Measurements from ENCODE around the gene SORCS3.

Gene SORCS3

GRCh38 chr10:104613406-104613805, 27.7 kb upstream of the SORCS3 start:
- no peak for DNase-seq
- Mint-ChIP-seq H3K4me3 (no peak overlapping the region), H3K9me3 (peaks cover 23% of the 10 kb centered on the region), H3K4me1 (no peaks in the 10 kb centered on the region), H3K27me3 (ENCODE audit: low read depth, poor library complexity) (peaks cover 4% of the 10 kb centered on the region), H3K36me3 (ENCODE audit: low read depth) (no peaks in the 10 kb centered on the region), H3K27ac (no peak overlapping the region)
- no peak for TF ChIP-seq CTCF (IDR thresholded peaks at IDR 0.05)

- H3K27ac Mint-ChIP-seq: no peak overlapping the region
- peaks cover 4% of the 10 kb centered on the region for H3K27me3 Mint-ChIP-seq (ENCODE audit: low read depth, poor library complexity)
- no peak overlapping the region for H3K4me3 Mint-ChIP-seq
- no peaks in the 10 kb centered on the region for H3K4me1 Mint-ChIP-seq
- peaks cover 14% of the 10 kb centered on the region for H3K9me3 Mint-ChIP-seq
- no peak for TF ChIP-seq CTCF (IDR thresholded peaks at IDR 0.05)
- DNase-seq: peak; percentile 18
- no peaks in the 10 kb centered on the region for H3K36me3 Mint-ChIP-seq (ENCODE audit: low read depth)
These were observed 26.8 kb upstream of the SORCS3 start for GRCh38 chr10:104614245-104614831.

GRCh38 chr10:104615136-104615535, 26.0 kb upstream of the SORCS3 start:
- Mint-ChIP-seq H3K9me3 (peaks cover 6% of the 10 kb centered on the region), H3K36me3 (ENCODE audit: low read depth) (no peaks in the 10 kb centered on the region), H3K4me1 (no peaks in the 10 kb centered on the region), H3K27ac (no peak overlapping the region), H3K27me3 (ENCODE audit: low read depth, poor library complexity) (peaks cover 4% of the 10 kb centered on the region), H3K4me3 (no peak overlapping the region)
- DNase-seq: no peak
- TF ChIP-seq CTCF (IDR thresholded peaks at IDR 0.05): no peak

GRCh38 chr10:104617831-104618230, 23.3 kb upstream of the SORCS3 start:
- DNase-seq: no peak
- Mint-ChIP-seq H3K27me3 (ENCODE audit: low read depth, poor library complexity) (peaks cover 10% of the 10 kb centered on the region), H3K4me1 (no peaks in the 10 kb centered on the region), H3K27ac (no peak overlapping the region), H3K9me3 (no peaks in the 10 kb centered on the region), H3K4me3 (no peak overlapping the region), H3K36me3 (ENCODE audit: low read depth) (no peaks in the 10 kb centered on the region)
- TF ChIP-seq CTCF (IDR thresholded peaks at IDR 0.05): no peak

GRCh38 chr10:104622175-104622574, 18.9 kb upstream of the SORCS3 start:
- no peaks in the 10 kb centered on the region for H3K4me1 Mint-ChIP-seq
- H3K27ac Mint-ChIP-seq: no peak overlapping the region
- no peaks in the 10 kb centered on the region for H3K9me3 Mint-ChIP-seq
- no peaks in the 10 kb centered on the region for H3K36me3 Mint-ChIP-seq (ENCODE audit: low read depth)
- H3K27me3 Mint-ChIP-seq (ENCODE audit: low read depth, poor library complexity): peaks cover 30% of the 10 kb centered on the region
- H3K4me3 Mint-ChIP-seq: no peak overlapping the region
- no peak for TF ChIP-seq CTCF (IDR thresholded peaks at IDR 0.05)
- no peak for DNase-seq

GRCh38 chr10:104622598-104623209, 18.4 kb upstream of the SORCS3 start:
- H3K27me3 Mint-ChIP-seq (ENCODE audit: low read depth, poor library complexity): peaks cover 31% of the 10 kb centered on the region
- H3K4me1 Mint-ChIP-seq: no peaks in the 10 kb centered on the region
- no peaks in the 10 kb centered on the region for H3K9me3 Mint-ChIP-seq
- peak; percentile 45 for DNase-seq
- no peaks in the 10 kb centered on the region for H3K36me3 Mint-ChIP-seq (ENCODE audit: low read depth)
- no peak overlapping the region for H3K27ac Mint-ChIP-seq
- TF ChIP-seq CTCF (IDR thresholded peaks at IDR 0.05): peak; percentile 68
- no peak overlapping the region for H3K4me3 Mint-ChIP-seq
